CD14-positive monocyte (primary cell): ENCODE results near the gene TDRD7. TPM values are rescaled to one million over a fixed set of nuclear protein-coding genes. Genes with fewer than 3 reads are reported as not detected.

ENCODE experiments used
- DNase-seq, 3 donors: peaks; one replicate each; pipeline ENCODE4 v3.0.0-alpha.2; 2011 to 2022
- H2AFZ ChIP-seq: 2 replicates; pipeline ENCODE4 v1.6.0; 2012; ENCODE audit warnings: mild to moderate bottlenecking, low read depth, low read length, inconsistent platforms; ENCODE audit not compliant: insufficient read depth, poor library complexity, severe bottlenecking
- H3K27ac ChIP-seq, 2 donors: 1 replicate in 1 of 2; 2 replicates in 1 of 2; pipeline ENCODE4 v1.5.1; 2012 to 2013; ENCODE audit warnings: low read length in 2 of 2, control low read depth in 1 of 2, inconsistent platforms in 1 of 2, low read depth in 1 of 2, mild to moderate bottlenecking in 1 of 2
- H3K27me3 ChIP-seq, 2 donors: one replicate each; pipeline versions ENCODE4 v1.6.0 to v1.6.1; 2011 to 2013; ENCODE audit warnings: low read length in 2 of 2; ENCODE audit not compliant: control insufficient read depth in 2 of 2, insufficient read depth in 2 of 2
- H3K36me3 ChIP-seq, 2 donors: replicated peaks in 1 of 2; 1 replicate in 1 of 2; 2 replicates in 1 of 2; pipeline versions ENCODE4 v1.5.1 to v1.6.1; 2012 to 2013; ENCODE audit warnings: low read length in 2 of 2, control low read depth in 1 of 2, inconsistent platforms in 1 of 2, mild to moderate bottlenecking in 1 of 2; ENCODE audit not compliant: insufficient read depth in 2 of 2, control insufficient read depth in 1 of 2
- H3K4me1 ChIP-seq, 2 donors: 1 replicate in 1 of 2; 2 replicates in 1 of 2; pipeline versions ENCODE4 v1.5.1 to v1.6.1; 2012 to 2013; ENCODE audit warnings: low read length in 2 of 2, control low read depth in 1 of 2, inconsistent platforms in 1 of 2, mild to moderate bottlenecking in 1 of 2, moderate library complexity in 1 of 2; ENCODE audit not compliant: insufficient read depth in 2 of 2, control insufficient read depth in 1 of 2
- H3K4me2 ChIP-seq: replicated peaks from 2 replicates; pipeline ENCODE3; 2012; ENCODE audit warnings: low read length, moderate library complexity, mild to moderate bottlenecking; ENCODE audit not compliant: poor library complexity, severe bottlenecking; ENCODE audit errors: extremely low read depth
- H3K4me3 ChIP-seq, 3 experiments: fragments of 200-600 bp in 1 of 3; sonication (generic) in 1 of 3; replicated peaks in 1 of 3; 1 replicate in 2 of 3; 2 replicates in 1 of 3; pipeline ENCODE4 v1.5.1; 2011 to 2013; ENCODE audit warnings: low read length in 3 of 3, mild to moderate bottlenecking in 3 of 3, control low read depth in 2 of 3, low read depth in 2 of 3, inconsistent platforms in 1 of 3, moderate library complexity in 1 of 3
- H3K79me2 ChIP-seq: 2 replicates; pipeline ENCODE4 v1.6.0; 2012; ENCODE audit warnings: mild to moderate bottlenecking, control low read depth, inconsistent platforms, low read length, moderate library complexity; ENCODE audit not compliant: insufficient read depth
- H3K9ac ChIP-seq: 2 replicates; pipeline ENCODE4 v1.6.0; 2017; ENCODE audit warnings: low read length, mild to moderate bottlenecking; ENCODE audit not compliant: insufficient read depth, poor library complexity, severe bottlenecking
- H3K9me3 ChIP-seq, 2 donors: replicated peaks in 1 of 2; 1 replicate in 1 of 2; 2 replicates in 1 of 2; pipeline versions ENCODE4 v1.5.1 to v1.6.1; 2012 to 2013; ENCODE audit warnings: low read length in 2 of 2, control low read depth in 1 of 2; ENCODE audit not compliant: control insufficient read depth in 1 of 2, insufficient read depth in 1 of 2
- H4K20me1 ChIP-seq: 2 replicates; pipeline ENCODE4 v1.6.0; 2012; ENCODE audit warnings: mild to moderate bottlenecking, low read length, control low read depth, moderate library complexity; ENCODE audit not compliant: insufficient read depth
- H3K27ac Mint-ChIP-seq, 7 donors: one replicate each; pipeline ENCODE4 v1.8.0; 2020; ENCODE audit warnings: mild to moderate bottlenecking in 7 of 7, mixed read lengths in 7 of 7, moderate library complexity in 6 of 7, inconsistent platforms in 2 of 7
- H3K27me3 Mint-ChIP-seq, 3 donors: one replicate each; pipeline ENCODE4 v1.8.0; 2021 to 2022; ENCODE audit warnings: low read depth in 3 of 3, mild to moderate bottlenecking in 3 of 3, mixed read lengths in 3 of 3, moderate library complexity in 3 of 3, inconsistent platforms in 1 of 3
- H3K36me3 Mint-ChIP-seq, 2 donors: one replicate each; pipeline ENCODE4 v1.8.0; 2020; ENCODE audit warnings: mixed read lengths in 2 of 2, inconsistent platforms in 1 of 2, mild to moderate bottlenecking in 1 of 2
- H3K4me1 Mint-ChIP-seq: one replicate; pipeline ENCODE4 v1.8.0; 2020; ENCODE audit warnings: mild to moderate bottlenecking, mixed read lengths
- H3K4me3 Mint-ChIP-seq, 2 donors: one replicate each; pipeline ENCODE4 v1.8.0; 2020; ENCODE audit warnings: mild to moderate bottlenecking in 2 of 2, mixed read lengths in 2 of 2, moderate library complexity in 1 of 2
- H3K9me3 Mint-ChIP-seq, 7 donors: one replicate each; pipeline ENCODE4 v1.8.0; 2020 to 2022; ENCODE audit warnings: mixed read lengths in 7 of 7, mild to moderate bottlenecking in 6 of 7, moderate library complexity in 6 of 7, inconsistent platforms in 2 of 7
- CTCF ChIP-seq: fragments of 200-600 bp; IDR thresholded peaks from one replicate; pipeline ENCODE4 v1.8.0; 2022; ENCODE audit warnings: antibody characterized with exemption, mild to moderate bottlenecking
- WGBS: methylation state at CpG from one replicate; pipeline ENCODE4 v1.1.5; 2013; ENCODE audit warnings: missing lambda C conversion rate; ENCODE audit not compliant: insufficient coverage; 5-methylcytosine and 5-hydroxymethylcytosine counted together
- intact Hi-C, 2 donors: fragments of 100-400 bp; cut with micrococcal nuclease; formaldehyde crosslinking; loops; one replicate each; pipeline versions ENCODE4 v1.15.0 to v1.15.1; 2023
- polyA plus RNA-seq, 3 donors: library from polyadenylated mRNA; depleted of rRNA in 1 of 3; unstranded in 2 of 3; stranded (reverse) in 1 of 3; fragments of 300-500 nt in 2 of 3; fragments of >200 nt in 1 of 3; fragmentation: Illumina TruSeq in 2 of 3; gene quantifications; 1 replicate in 2 of 3; 2 replicates in 1 of 3; pipeline ENCODE4 v1.2.3, GENCODE V29; 2012 to 2021

The TDRD7 gene
- polyA plus RNA-seq, 3 donors, result 8.1 to 12.0 (median 11.1) TPM

- Mint-ChIP-seq H3K36me3 (no peaks in the 10 kb centered on the region), H3K4me1 (peaks cover 4% of the 10 kb centered on the region), H3K27me3 (peaks cover 1 to 8% (median 3%) of the 10 kb centered on the region in 3 donors), H3K27ac (no peak overlapping the region), H3K9me3 (no peaks in the 10 kb centered on the region), H3K4me3 (no peak overlapping the region)
- peaks cover 2 to 3% of the 10 kb centered on the region in 2 donors for H3K4me1 ChIP-seq
- no peak overlapping the region for H3K4me2 ChIP-seq
- H3K27me3 ChIP-seq, result no peaks in the 10 kb centered on the region
- no peaks in the 10 kb centered on the region for H3K79me2 ChIP-seq
- no CpG with 5 or more reads among the region's 2 CpGs for WGBS
- no peak for TF ChIP-seq CTCF
- no peak overlapping the region for H2AFZ ChIP-seq
- no peak overlapping the region for H3K27ac ChIP-seq
- H3K9me3 ChIP-seq, result no peaks in the 10 kb centered on the region
- DNase-seq, result no peak
- intact Hi-C loops, result loop anchor here in 1 of 2 donors (10.0 kb wide), 1 partner anchor 233 kb away; no protein-coding TSS in a partner anchor
- no peaks in the 10 kb centered on the region for H3K36me3 ChIP-seq
- H3K9ac ChIP-seq, result no peak overlapping the region
- H4K20me1 ChIP-seq, result no peaks in the 10 kb centered on the region
- H3K4me3 ChIP-seq, result no peak overlapping the region
These were observed 29.7 kb upstream of the TDRD7 start for GRCh38 chr9:97382099-97382718.

- H3K9me3 Mint-ChIP-seq, result peaks cover 0 to 3% (median 0%) of the 10 kb centered on the region in 7 donors
- H3K27ac Mint-ChIP-seq, result no peak overlapping the region
- H3K9me3 ChIP-seq, result no peaks in the 10 kb centered on the region
- no peaks in the 10 kb centered on the region for H3K27me3 ChIP-seq
- no peaks in the 10 kb centered on the region for H3K36me3 Mint-ChIP-seq
- H3K4me3 Mint-ChIP-seq, result no peak overlapping the region
- no peaks in the 10 kb centered on the region for H4K20me1 ChIP-seq
- H3K36me3 ChIP-seq, result no peaks in the 10 kb centered on the region
- no peak overlapping the region for H3K9ac ChIP-seq
- intact Hi-C loops, result loop anchor here in 1 of 2 donors (10.0 kb wide), 1 partner anchor 230 kb away; no protein-coding TSS in a partner anchor
- H3K4me1 ChIP-seq, result peaks cover 17 to 23% of the 10 kb centered on the region in 2 donors
- TF ChIP-seq CTCF, result no peak
- no peak overlapping the region for H3K4me3 ChIP-seq
- H2AFZ ChIP-seq, result no peak overlapping the region
- no peak overlapping the region for H3K27ac ChIP-seq
- peaks cover 3 to 14% (median 6%) of the 10 kb centered on the region in 3 donors for H3K27me3 Mint-ChIP-seq
- DNase-seq, result no peak
- H3K79me2 ChIP-seq, result no peaks in the 10 kb centered on the region
- H3K4me1 Mint-ChIP-seq, result peaks cover 19% of the 10 kb centered on the region
- H3K4me2 ChIP-seq, result no peak overlapping the region
- WGBS, result 90% methylated on average over 4 of the region's 5 CpGs
These were observed 27.3 kb upstream of the TDRD7 start for GRCh38 chr9:97384406-97385262.
